HCT116 (cell line): Measurements from ENCODE around the gene FAT2. TPM values are rescaled to one million over a fixed set of nuclear protein-coding genes. Genes with fewer than 3 reads are reported as not detected.

Source experiments
- ATAC-seq: fragments of 200-7000 bp; cut with Tn5 transposase; 2 replicates; pipeline ENCODE4 v1.9.1; 2020; ENCODE audit warnings: mild to moderate bottlenecking, moderate library complexity
- BruUV-seq: library from RNA; stranded (reverse); fragments of 400-500 nt; replicated peaks from 2 replicates; lab custom pipeline; 2021; lab: Mats Ljungman, UMichigan
- CTCF ChIA-PET: fragments of 300-600 bp; sonication (Branson Sonifier 250); formaldehyde crosslinking; loops from one replicate; lab custom pipeline; 2021; ENCODE audit warnings: antibody characterized with exemption; lab: Charles Lee
- POLR2A ChIA-PET: fragments of 300-600, 350-600 bp; sonication (Branson Sonifier 250); formaldehyde crosslinking; loops from one replicate; lab custom pipeline; 2021; ENCODE audit warnings: antibody characterized with exemption; lab: Charles Lee
- RAD21 ChIA-PET, 2 experiments: fragments of 300-600 bp; sonication (Branson Sonifier 250); formaldehyde crosslinking; loops; one replicate each; lab custom pipeline; 2023; ENCODE audit warnings: low total read pairs in 2 of 2; ENCODE audit not compliant: uncharacterized antibody in 2 of 2, unreplicated experiment in 2 of 2, low non-redundant PET in 1 of 2; lab: Charles Lee
- DNase-seq: peaks from one replicate; pipeline ENCODE4 v3.0.0-alpha.2; 2010; ENCODE audit warnings: low read depth, low spot score
- H2AFZ ChIP-seq: fragments of 200-600 bp; shearing (Covaris generic), sonication (generic); 2 replicates; pipeline ENCODE4 v1.6.1; 2017; ENCODE audit warnings: low read depth, mixed run types, mixed read lengths, antibody characterized with exemption, low read length; ENCODE audit not compliant: poor library complexity, severe bottlenecking
- H3K27ac ChIP-seq: 2 replicates; pipeline ENCODE4 v1.5.1; 2012; ENCODE audit warnings: low read depth, low read length
- H3K27me3 ChIP-seq: fragments of 200-600 bp; sonication (generic); 2 replicates; pipeline ENCODE4 v1.6.1; 2016; ENCODE audit warnings: mixed run types, low read length, mixed read lengths; ENCODE audit not compliant: insufficient read depth
- H3K36me3 ChIP-seq, 2 experiments: fragments of 200-500 bp in 1 of 2; fragments of 200-600 bp in 1 of 2; sonication (Bioruptor generic) in 1 of 2; sonication (generic) in 1 of 2; 2 replicates each; pipeline versions ENCODE4 v1.5.1 to v1.6.1; 2014 to 2016; ENCODE audit warnings: low read length in 2 of 2, inconsistent platforms in 1 of 2, mixed read lengths in 1 of 2, mixed run types in 1 of 2; ENCODE audit not compliant: insufficient read depth in 2 of 2, control insufficient read depth in 1 of 2
- H3K4me1 ChIP-seq, 2 experiments: fragments of 200-600 bp in 1 of 2; sonication (generic) in 1 of 2; 2 replicates each; pipeline versions ENCODE4 v1.5.1 to v1.6.1; 2012 to 2017; ENCODE audit warnings: low read length in 2 of 2, inconsistent platforms in 1 of 2, mild to moderate bottlenecking in 1 of 2, mixed read lengths in 1 of 2, mixed run types in 1 of 2, moderate library complexity in 1 of 2; ENCODE audit not compliant: insufficient read depth in 2 of 2, control insufficient read depth in 1 of 2
- H3K4me2 ChIP-seq: fragments of 200-600 bp; sonication (generic); 2 replicates; pipeline ENCODE4 v1.6.1; 2017; ENCODE audit warnings: mixed run types, low read length, mixed read lengths
- H3K4me3 ChIP-seq, 2 experiments: fragments of 200-600 bp in 1 of 2; sonication (generic) in 1 of 2; replicated peaks in 1 of 2; 2 replicates each; pipeline ENCODE4 v1.5.1; 2011 to 2016; ENCODE audit warnings: low read length in 2 of 2, control low read depth in 1 of 2, low read depth in 1 of 2, mild to moderate bottlenecking in 1 of 2, mixed read lengths in 1 of 2, mixed run types in 1 of 2
- H3K79me2 ChIP-seq: fragments of 200-600 bp; sonication (generic); 2 replicates; pipeline ENCODE4 v1.6.1; 2017; ENCODE audit warnings: mild to moderate bottlenecking, mixed run types, low read length, moderate library complexity, mixed read lengths; ENCODE audit not compliant: insufficient read depth
- H3K9ac ChIP-seq: fragments of 200-600 bp; sonication (generic); 2 replicates; pipeline ENCODE4 v1.6.1; 2016; ENCODE audit warnings: low read length, mixed read lengths
- H3K9me2 ChIP-seq: fragments of 200-600 bp; sonication (generic), shearing (Covaris generic); 2 replicates; pipeline ENCODE4 v1.6.1; 2017; ENCODE audit warnings: mixed run types, mild to moderate bottlenecking, moderate library complexity; ENCODE audit not compliant: insufficient read depth
- H3K9me3 ChIP-seq, 2 experiments: fragments of 200-500 bp in 1 of 2; fragments of 200-600 bp in 1 of 2; sonication (Bioruptor generic) in 1 of 2; sonication (generic) in 1 of 2; 2 replicates each; pipeline ENCODE4 v1.6.1; 2014 to 2017; ENCODE audit warnings: low read length in 2 of 2, mixed read lengths in 2 of 2, inconsistent platforms in 1 of 2, low read depth in 1 of 2, mild to moderate bottlenecking in 1 of 2, mixed run types in 1 of 2, moderate library complexity in 1 of 2; ENCODE audit not compliant: control insufficient read depth in 1 of 2, insufficient read depth in 1 of 2
- H4K20me1 ChIP-seq: fragments of 200-600 bp; sonication (generic), shearing (Covaris generic); 2 replicates; pipeline ENCODE4 v1.6.1; 2017; ENCODE audit warnings: mixed run types, mild to moderate bottlenecking, moderate library complexity; ENCODE audit not compliant: insufficient read depth
- CBX3 ChIP-seq: IDR thresholded peaks from 2 replicates; pipeline ENCODE4 v1.6.1; 2012; ENCODE audit warnings: low read depth
- CEBPB ChIP-seq: IDR thresholded peaks from 2 replicates; pipeline ENCODE4 v1.6.1; 2012; ENCODE audit warnings: low read depth
- EGR1 ChIP-seq: IDR thresholded peaks from 2 replicates; pipeline ENCODE4 v1.6.1; 2012; ENCODE audit warnings: low read depth
- ELF1 ChIP-seq: IDR thresholded peaks from 2 replicates; pipeline ENCODE4 v1.6.1; 2012; ENCODE audit warnings: low read depth, borderline replicate concordance
- EZH2 ChIP-seq: fragments of 200-600 bp; sonication (generic); IDR thresholded peaks from 2 replicates; pipeline ENCODE4 v1.6.1; 2017; ENCODE audit warnings: antibody characterized with exemption, mixed run types
- EZH2phosphoT487 ChIP-seq: fragments of 200-600 bp; IDR thresholded peaks from 2 replicates; pipeline ENCODE4 v1.6.1; 2018; ENCODE audit warnings: antibody characterized with exemption, borderline replicate concordance
- JUND ChIP-seq: IDR thresholded peaks from 2 replicates; pipeline ENCODE4 v1.6.1; 2012
- POLR2A ChIP-seq: IDR thresholded peaks from 2 replicates; pipeline ENCODE4 v1.7.0; 2011; ENCODE audit warnings: borderline replicate concordance; ENCODE audit not compliant: insufficient read depth, insufficient read length; ENCODE audit errors: extremely low read depth
- POLR2AphosphoS5 ChIP-seq: IDR thresholded peaks from 2 replicates; pipeline ENCODE4 v1.6.1; 2011; ENCODE audit warnings: mild to moderate bottlenecking, low read depth, low read length, moderate library complexity
- RAD21 ChIP-seq: IDR thresholded peaks from 2 replicates; pipeline ENCODE4 v1.6.1; 2012; ENCODE audit warnings: low read depth, mild to moderate bottlenecking
- SIN3A ChIP-seq: IDR thresholded peaks from 2 replicates; pipeline ENCODE4 v1.6.1; 2012; ENCODE audit warnings: low read depth
- SRF ChIP-seq: IDR thresholded peaks from 2 replicates; pipeline ENCODE4 v1.6.1; 2012; ENCODE audit warnings: low read depth
- TCF7L2 ChIP-seq: IDR thresholded peaks from 2 replicates; pipeline ENCODE4 v1.7.0; 2011; ENCODE audit warnings: borderline replicate concordance, inconsistent platforms; ENCODE audit not compliant: insufficient read depth, insufficient read length; ENCODE audit errors: extremely low read depth
- YY1 ChIP-seq: IDR thresholded peaks from 2 replicates; pipeline ENCODE4 v1.6.1; 2011; ENCODE audit warnings: low read length, low read depth, moderate library complexity, mild to moderate bottlenecking; ENCODE audit not compliant: insufficient replicate concordance; ENCODE audit errors: extremely low read depth
- ZFX ChIP-seq: fragments of 450-650 bp; IDR thresholded peaks from 2 replicates; pipeline ENCODE4 v1.6.1; 2017
- ZNF274 ChIP-seq: fragments of 200-500 bp; sonication (Bioruptor generic); IDR thresholded peaks from 2 replicates; pipeline ENCODE4 v1.6.1; 2014; ENCODE audit warnings: mild to moderate bottlenecking, low read depth, low read length, inconsistent platforms
- intact Hi-C: fragments of 100-400 bp; cut with micrococcal nuclease; formaldehyde crosslinking; loops from 2 replicates; pipeline ENCODE4 v1.10.0; 2022
- total RNA-seq: library from RNA; stranded (reverse); gene quantifications from one replicate; pipeline ENCODE4 v1.2.1, GENCODE V29; 2021; ENCODE audit not compliant: unreplicated experiment
- TF ChIP-seq, protein P1 (sequence below): IDR thresholded peaks from 2 replicates; pipeline ENCODE4 v1.6.1; 2012; ENCODE audit warnings: low read depth

Gene FAT2
- total RNA-seq, 1 experiment from 2014 or later: 0.05 TPM

GRCh38 chr5:151587796-151588555 is 3.2 kb downstream of the FAT2 start:
- no peak overlapping the region for H3K4me2 ChIP-seq
- no peak overlapping the region for H3K9ac ChIP-seq
- ATAC-seq: no peak
- no peaks in the 10 kb centered on the region for H3K9me3 ChIP-seq
- RAD21 ChIA-PET: no interaction called here
- TF ChIP-seq POLR2AphosphoS5 (no peak), EGR1 (no peak), CEBPB (no peak), TCF7L2 (no peak), ZFX (no peak), ELF1 (no peak), EZH2phosphoT487 (no peak), JUND (no peak), SIN3A (no peak)
- H3K79me2 ChIP-seq: no peaks in the 10 kb centered on the region
- intact Hi-C loops: no loop called here
- no peak overlapping the region for H3K4me3 ChIP-seq
- no peaks in the 10 kb centered on the region for H3K36me3 ChIP-seq
- no peak overlapping the region for H2AFZ ChIP-seq
- no peak for DNase-seq
- peaks cover under 1 to 3% of the 10 kb centered on the region in 2 experiments; a peak in 2 of 4 replicates for H3K4me1 ChIP-seq
- CTCF ChIA-PET: no interaction called here
- H3K27ac ChIP-seq: no peak overlapping the region
- no peaks in the 10 kb centered on the region for H4K20me1 ChIP-seq
- no peaks in the 10 kb centered on the region for H3K27me3 ChIP-seq
- POLR2A ChIA-PET: no interaction called here
- no peaks in the 10 kb centered on the region for H3K9me2 ChIP-seq
- no TSS peak for BruUV-seq

GRCh38 chr5:151585970-151586369 is 5.2 kb downstream of the FAT2 start:
- H3K27ac ChIP-seq: no peak overlapping the region
- no peak overlapping the region for H2AFZ ChIP-seq
- ATAC-seq: no peak
- H3K9ac ChIP-seq: no peak overlapping the region
- no peaks in the 10 kb centered on the region; the same call in 1 of the 2 replicates for H3K27me3 ChIP-seq
- ChIA-PET RAD21 (no interaction called here), POLR2A (no interaction called here), CTCF (no interaction called here)
- H3K4me3 ChIP-seq: no peak overlapping the region
- H3K9me2 ChIP-seq: no peaks in the 10 kb centered on the region
- H3K4me1 ChIP-seq: no peaks in the 10 kb centered on the region
- no peak for DNase-seq
- no TSS peak for BruUV-seq
- no peaks in the 10 kb centered on the region for H4K20me1 ChIP-seq
- no peaks in the 10 kb centered on the region for H3K9me3 ChIP-seq
- intact Hi-C loops: no loop called here
- no peak overlapping the region for H3K4me2 ChIP-seq
- H3K36me3 ChIP-seq: no peaks in the 10 kb centered on the region
- no peak for TF ChIP-seq ZNF274
- TF ChIP-seq SRF: no peak
- TF ChIP-seq CEBPB: no peak
- no peak for TF ChIP-seq POLR2AphosphoS5
- TF ChIP-seq CBX3: no peak
- TF ChIP-seq RAD21: no peak
- no peak for TF ChIP-seq YY1
- TF ChIP-seq ELF1: no peak
- TF ChIP-seq, protein P1, sequence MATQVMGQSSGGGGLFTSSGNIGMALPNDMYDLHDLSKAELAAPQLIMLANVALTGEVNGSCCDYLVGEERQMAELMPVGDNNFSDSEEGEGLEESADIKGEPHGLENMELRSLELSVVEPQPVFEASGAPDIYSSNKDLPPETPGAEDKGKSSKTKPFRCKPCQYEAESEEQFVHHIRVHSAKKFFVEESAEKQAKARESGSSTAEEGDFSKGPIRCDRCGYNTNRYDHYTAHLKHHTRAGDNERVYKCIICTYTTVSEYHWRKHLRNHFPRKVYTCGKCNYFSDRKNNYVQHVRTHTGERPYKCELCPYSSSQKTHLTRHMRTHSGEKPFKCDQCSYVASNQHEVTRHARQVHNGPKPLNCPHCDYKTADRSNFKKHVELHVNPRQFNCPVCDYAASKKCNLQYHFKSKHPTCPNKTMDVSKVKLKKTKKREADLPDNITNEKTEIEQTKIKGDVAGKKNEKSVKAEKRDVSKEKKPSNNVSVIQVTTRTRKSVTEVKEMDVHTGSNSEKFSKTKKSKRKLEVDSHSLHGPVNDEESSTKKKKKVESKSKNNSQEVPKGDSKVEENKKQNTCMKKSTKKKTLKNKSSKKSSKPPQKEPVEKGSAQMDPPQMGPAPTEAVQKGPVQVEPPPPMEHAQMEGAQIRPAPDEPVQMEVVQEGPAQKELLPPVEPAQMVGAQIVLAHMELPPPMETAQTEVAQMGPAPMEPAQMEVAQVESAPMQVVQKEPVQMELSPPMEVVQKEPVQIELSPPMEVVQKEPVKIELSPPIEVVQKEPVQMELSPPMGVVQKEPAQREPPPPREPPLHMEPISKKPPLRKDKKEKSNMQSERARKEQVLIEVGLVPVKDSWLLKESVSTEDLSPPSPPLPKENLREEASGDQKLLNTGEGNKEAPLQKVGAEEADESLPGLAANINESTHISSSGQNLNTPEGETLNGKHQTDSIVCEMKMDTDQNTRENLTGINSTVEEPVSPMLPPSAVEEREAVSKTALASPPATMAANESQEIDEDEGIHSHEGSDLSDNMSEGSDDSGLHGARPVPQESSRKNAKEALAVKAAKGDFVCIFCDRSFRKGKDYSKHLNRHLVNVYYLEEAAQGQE: no peak
- TF ChIP-seq POLR2A: no peak
- no peak for TF ChIP-seq EZH2
- no peaks in the 10 kb centered on the region for H3K79me2 ChIP-seq
